ENCODE data around the gene ABCD1.

The ABCD1 gene

GRCh38 chrX:153772316-153773217, 47.9 kb downstream of the ABCD1 start:
- DNase-seq, result no peak

DNA sequence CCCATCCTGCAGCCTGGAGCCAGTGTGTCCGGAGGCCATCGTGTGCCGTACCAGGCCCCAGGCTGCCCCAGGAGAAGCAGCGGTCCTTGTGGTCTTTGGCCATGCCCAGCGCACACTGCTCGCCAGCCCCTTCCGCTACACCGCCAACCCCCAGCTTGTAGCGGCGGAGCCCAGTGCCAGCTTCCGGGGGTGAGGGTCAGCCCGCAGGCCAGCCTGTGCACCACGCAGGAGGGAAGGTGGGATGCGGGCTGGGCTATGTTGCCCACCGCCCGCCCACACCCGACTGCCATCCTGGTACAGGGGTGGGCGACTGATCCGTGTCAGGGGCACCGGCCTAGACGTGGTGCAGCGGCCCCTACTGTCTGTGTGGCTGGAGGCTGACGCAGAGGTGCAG, 48.6 kb downstream of the ABCD1 start:
- no peak for DNase-seq

DNA sequence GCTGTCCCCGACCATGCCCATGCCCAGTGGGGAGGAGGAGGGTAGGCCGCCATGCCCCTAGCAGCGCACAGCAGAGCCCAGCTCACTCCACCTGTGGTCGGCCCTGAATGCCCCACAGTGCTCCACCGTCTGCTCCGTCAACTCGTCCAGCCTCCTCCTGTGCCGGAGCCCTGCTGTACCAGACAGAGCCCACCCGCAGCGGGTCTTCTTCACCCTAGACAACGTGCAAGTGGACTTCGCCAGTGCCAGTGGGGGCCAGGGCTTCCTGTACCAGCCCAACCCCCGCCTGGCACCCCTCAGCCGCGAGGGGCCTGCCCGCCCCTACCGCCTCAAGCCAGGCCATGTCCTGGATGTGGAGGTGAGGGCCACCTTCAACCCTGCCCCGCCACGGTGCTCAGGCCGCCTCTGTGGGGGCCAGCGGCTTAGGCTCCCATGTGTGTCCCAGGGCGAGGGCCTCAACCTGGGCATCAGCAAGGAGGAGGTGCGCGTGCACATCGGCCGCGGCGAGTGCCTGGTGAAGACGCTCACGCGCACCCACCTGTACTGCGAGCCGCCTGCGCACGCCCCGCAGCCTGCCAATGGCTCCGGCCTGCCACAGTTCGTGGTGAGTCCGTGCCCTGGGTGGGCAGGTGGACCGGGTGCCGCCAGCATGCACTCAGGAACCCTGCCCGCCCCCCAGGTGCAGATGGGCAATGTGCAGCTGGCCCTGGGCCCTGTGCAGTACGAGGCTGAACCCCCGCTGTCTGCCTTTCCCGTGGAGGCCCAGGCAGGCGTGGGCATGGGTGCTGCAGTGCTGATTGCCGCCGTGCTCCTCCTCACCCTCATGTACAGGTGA, 49.3 kb downstream of the ABCD1 start:
- DNase-seq, result no peak

DNA sequence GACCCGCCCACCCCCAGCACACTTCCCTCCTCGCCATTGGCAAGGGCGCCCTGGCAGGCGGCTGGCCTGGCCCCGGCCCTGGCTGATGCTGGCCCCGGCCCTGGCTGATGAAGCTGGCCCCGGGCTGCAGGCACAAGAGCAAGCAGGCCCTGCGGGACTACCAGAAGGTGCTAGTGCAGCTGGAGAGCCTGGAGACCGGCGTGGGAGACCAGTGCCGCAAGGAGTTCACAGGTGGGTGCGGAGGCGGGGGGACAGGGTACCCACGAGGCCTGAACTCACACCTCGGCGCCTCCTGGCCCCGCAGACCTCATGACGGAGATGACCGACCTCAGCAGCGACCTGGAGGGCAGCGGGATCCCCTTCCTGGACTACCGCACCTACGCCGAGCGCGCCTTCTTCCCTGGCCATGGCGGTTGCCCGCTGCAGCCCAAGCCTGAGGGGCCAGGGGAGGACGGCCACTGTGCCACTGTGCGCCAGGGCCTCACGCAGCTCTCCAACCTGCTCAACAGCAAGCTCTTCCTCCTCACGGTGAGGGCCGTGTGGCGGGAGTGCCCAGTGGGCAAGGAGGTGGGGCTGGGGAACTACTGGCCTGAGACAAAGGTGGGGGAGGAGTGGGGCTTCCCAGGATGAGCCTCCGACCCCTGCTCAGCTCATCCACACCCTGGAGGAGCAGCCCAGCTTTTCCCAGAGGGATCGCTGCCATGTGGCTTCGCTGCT, 50.1 kb downstream of the ABCD1 start:
- no peak for DNase-seq

GRCh38 chrX:153775293-153776119, 50.9 kb downstream of the ABCD1 start:
- DNase-seq, result no peak

- DNase-seq, result no peak
These were observed 51.5 kb downstream of the ABCD1 start for GRCh38 chrX:153776120-153776599.

DNA sequence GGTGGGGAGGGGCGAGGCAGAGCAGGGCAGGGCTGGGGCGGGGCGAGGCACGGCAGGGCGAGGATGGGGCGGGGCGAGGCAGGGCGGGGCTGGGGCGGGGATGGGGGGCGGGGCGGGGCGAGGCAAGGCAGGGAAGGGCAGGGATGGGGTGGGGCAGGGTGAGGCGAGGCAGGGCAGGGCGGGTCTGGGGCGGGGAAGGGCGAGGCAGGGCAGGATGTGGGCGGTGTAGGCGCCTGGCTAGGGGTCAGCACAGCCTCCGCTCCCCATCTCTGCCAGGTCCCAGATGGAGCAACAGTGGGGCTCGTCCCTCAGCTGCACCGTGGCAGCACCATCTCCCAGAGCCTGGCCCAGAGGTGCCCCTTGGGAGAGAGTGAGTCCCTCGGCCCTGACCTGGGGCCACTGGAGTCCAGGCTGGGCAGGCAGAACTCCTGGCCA, 52.0 kb downstream of the ABCD1 start:
- no peak for DNase-seq

- DNase-seq, result no peak
These were observed 52.8 kb downstream of the ABCD1 start for GRCh38 chrX:153777261-153778090.

DNA sequence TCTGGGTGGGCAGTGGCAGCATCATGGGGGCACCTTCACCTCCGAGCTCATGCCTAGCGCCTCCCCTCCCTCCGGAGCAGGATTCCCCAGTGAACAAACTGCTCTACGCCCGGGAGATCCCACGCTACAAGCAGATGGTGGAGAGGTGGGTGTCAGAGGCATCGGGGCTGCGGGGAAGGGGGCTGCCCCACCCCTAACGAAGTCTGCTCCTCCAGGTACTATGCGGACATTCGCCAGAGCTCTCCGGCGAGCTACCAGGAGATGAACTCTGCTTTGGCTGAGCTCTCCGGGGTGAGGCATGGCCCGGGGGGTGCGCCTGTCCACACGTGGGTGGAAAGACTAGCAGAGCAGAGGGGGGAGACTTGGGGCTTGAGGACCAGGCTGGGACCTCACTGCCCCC, 53.5 kb downstream of the ABCD1 start:
- DNase-seq, result no peak

- no peak for DNase-seq
These were observed 54.0 kb downstream of the ABCD1 start for GRCh38 chrX:153778684-153779101.

DNA sequence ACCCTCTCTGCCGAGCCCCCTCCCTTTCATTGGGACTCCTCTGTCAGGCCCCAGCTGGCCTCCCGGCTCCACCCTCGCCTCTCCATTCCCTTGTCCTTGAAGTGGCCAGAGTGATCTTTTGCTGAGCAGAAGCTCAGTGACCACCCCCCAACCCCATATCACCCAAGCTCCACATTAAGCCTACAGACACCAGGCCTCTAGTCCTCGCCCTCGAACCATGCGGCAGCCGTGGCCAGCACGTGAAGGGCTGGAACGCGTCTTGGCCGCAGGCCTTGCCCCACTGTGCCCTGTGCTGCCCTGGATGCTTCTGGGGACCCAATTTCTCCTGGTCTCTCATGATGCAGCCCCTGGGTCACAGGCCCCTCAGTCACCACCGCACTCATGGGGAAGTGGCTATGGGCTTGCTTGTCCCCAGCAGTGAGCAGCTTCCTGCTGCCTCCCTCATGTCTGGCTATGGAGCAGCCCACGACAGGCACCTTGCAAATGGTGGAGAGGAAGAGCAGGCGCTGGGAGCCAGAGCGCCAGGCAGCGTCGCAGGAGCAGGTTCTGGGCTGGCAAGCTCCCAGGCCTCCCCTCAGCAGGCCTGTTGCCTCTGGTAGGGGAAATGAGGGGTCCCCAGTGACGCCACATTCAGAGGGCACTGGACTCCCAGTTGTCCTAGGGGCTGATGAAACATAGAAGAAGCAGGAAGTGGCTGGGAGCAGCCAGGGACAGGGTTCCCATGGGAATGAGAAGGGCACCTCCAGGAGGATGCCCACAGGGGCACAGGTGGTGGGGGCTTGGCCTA, 55.4 kb downstream of the ABCD1 start:
- DNase-seq, result no peak

DNA sequence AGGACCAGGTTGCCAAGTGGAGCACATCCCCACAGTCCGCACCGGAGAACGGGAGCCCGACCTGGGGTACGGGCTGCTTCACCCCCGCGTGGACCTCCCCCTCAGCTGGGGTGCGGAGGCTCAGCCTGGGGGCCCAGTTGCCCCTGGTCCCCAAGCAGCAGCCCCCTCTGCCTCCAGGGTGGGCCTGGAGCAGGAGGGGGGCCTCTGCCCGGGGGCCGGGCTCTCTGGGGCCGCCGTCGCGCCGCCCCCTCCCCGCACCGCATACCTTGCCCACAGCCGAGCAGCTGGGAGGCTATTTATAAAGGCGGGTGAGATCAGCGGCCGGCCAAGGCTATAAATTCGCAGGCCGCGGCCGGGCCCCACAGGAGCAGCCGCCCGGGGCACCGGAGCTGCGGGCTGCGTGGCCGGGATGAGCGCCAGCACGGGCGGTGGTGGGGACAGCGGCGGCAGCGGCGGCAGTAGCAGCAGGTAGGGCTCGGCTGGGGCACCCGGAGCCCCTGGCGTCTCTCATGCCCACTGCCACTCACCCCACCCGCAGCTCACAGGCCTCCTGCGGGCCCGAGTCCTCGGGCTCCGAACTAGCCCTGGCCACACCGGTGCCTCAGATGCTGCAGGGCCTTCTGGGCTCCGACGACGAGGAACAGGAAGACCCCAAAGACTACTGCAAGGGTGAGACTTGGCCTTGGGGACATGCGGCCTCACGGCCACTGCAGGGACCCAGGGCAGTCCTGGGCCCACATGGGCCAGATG, 56.2 kb downstream of the ABCD1 start, which contains the start of gene SRPK3:
Gene SRPK3, plus strand, starts transcription at position 364 of the 750 bp plus-strand sequence. Its CDS starts 46 bp downstream, at position 410.
- peak in 3 of 51 donors; percentile 7 to 22 (median 19) for DNase-seq

DNA sequence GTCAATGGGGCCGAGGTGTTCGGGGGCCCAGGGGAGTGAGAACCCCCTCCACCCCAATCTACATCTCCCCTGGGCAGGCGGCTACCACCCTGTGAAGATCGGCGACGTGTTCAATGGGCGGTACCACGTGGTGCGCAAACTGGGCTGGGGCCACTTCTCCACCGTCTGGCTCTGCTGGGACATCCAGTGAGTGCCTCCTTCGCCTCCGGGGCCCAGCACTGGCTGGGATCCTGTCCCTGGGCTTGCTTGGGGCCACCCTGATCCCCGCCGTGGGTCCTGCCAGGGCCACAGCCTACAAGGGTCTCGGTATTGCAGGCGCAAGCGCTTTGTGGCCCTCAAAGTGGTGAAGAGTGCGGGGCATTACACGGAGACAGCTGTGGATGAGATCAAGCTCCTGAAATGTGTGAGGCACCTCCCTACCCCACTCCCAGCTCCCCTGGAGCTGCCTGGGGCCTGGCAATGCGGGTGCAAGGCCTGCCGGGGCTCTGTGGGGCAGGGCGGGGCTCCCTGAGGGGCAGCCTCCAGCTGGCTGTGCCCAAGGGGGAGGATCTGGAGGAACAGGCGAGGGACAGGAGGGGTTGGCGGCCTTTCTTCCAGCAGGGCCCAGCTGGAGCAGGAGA, 56.9 kb downstream of the ABCD1 start:
- peak in 8 of 51 donors; percentile 2 to 35 (median 14) for DNase-seq

- peak in 14 of 51 donors; percentile 3 to 46 (median 18) for DNase-seq
These were observed 57.7 kb downstream of the ABCD1 start for GRCh38 chrX:153782313-153782712.

GRCh38 chrX:153782871-153783270, 58.2 kb downstream of the ABCD1 start:
- DNase-seq, result no peak

DNA sequence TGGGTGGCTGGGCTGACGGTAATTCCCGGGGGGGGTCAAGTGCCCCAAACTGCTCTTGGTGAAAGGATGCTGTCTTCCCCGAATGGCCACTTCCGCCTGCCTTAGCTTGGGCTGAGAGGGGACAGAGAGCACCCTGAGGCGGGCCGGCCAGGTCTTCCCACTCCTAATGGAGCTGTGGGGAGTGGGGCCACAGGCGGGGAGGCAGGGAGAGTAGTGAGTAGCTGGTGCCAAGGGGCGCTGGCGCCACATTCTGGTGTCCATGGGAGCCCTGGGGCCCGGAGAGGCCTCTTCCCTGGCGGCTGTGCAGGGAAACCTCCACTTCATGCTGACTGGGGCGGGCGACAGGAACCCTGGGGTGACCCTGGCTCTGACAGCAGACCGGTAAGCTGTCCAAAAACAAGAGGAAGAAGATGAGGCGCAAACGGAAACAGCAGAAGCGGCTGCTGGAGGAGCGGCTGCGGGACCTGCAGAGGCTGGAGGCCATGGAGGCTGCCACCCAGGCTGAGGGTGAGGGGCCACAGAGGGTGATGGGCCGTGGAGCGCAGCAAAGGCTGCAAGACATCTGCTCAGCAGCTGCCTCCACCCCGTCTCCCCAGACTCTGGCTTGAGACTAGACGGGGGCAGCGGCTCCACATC, 58.8 kb downstream of the ABCD1 start:
- DNase-seq, result no peak

Measured in hypothalamus (tissue), 51 donors.